GM12874 (cell line): ENCODE measurements around the gene LCN15.

Source experiments
- CTCF ChIP-seq: IDR thresholded peaks from 2 replicates; pipeline ENCODE4 v1.5.1; 2011; ENCODE audit warnings: low read depth, mild to moderate bottlenecking, control low read depth, low read length, moderate library complexity; ENCODE audit not compliant: insufficient read depth

The LCN15 gene

GRCh38 chr9:136740491-136740890 lies 23.8 kb downstream of the LCN15 start:
- no peak for TF ChIP-seq CTCF

GRCh38 chr9:136740069-136740468 lies 24.2 kb downstream of the LCN15 start:
- TF ChIP-seq CTCF, result no peak

- TF ChIP-seq CTCF, result no peak
Measured at GRCh38 chr9:136739509-136739908, 24.8 kb downstream of the LCN15 start.

GRCh38 chr9:136738960-136739359 lies 25.4 kb downstream of the LCN15 start:
- TF ChIP-seq CTCF, result no peak

GRCh38 chr9:136735812-136736480 lies 28.4 kb downstream of the LCN15 start:
- no peak for TF ChIP-seq CTCF

- TF ChIP-seq CTCF, result no peak
Measured at GRCh38 chr9:136734837-136735496, 29.4 kb downstream of the LCN15 start.

GRCh38 chr9:136733611-136734010 lies 30.7 kb downstream of the LCN15 start:
- no peak for TF ChIP-seq CTCF
